OCI-LY1 (cell line): ENCODE measurements around the gene SLC12A4.

Experiments
- H2AFZ ChIP-seq: fragments of 200-600 bp; sonication (generic), shearing (Covaris generic); 2 replicates; pipeline ENCODE4 v1.6.0; 2014; ENCODE audit warnings: antibody characterized with exemption, mild to moderate bottlenecking, low read length
- H3F3A ChIP-seq: fragments of 200-600 bp; sonication (generic), shearing (Covaris generic); 2 replicates; pipeline ENCODE4 v1.6.0; 2014; ENCODE audit warnings: mild to moderate bottlenecking, antibody characterized with exemption, low read length, moderate library complexity; ENCODE audit not compliant: insufficient read depth
- H3K27ac ChIP-seq: fragments of 200-600 bp; sonication (generic); 2 replicates; pipeline ENCODE4 v1.5.1; 2014; ENCODE audit warnings: low read length, mixed run types, mild to moderate bottlenecking, low read depth; ENCODE audit not compliant: poor library complexity, severe bottlenecking
- H3K27me3 ChIP-seq: fragments of 200-600 bp; sonication (generic); 2 replicates; pipeline ENCODE4 v1.6.0; 2014; ENCODE audit warnings: antibody characterized with exemption, mild to moderate bottlenecking, low read length, moderate library complexity; ENCODE audit not compliant: insufficient read depth
- H3K36me3 ChIP-seq: fragments of 200-600 bp; sonication (generic); 2 replicates; pipeline ENCODE4 v1.6.1; 2014; ENCODE audit warnings: mild to moderate bottlenecking, antibody characterized with exemption, low read length, moderate library complexity, mixed read lengths; ENCODE audit not compliant: insufficient read depth
- H3K4me1 ChIP-seq: fragments of 200-600 bp; sonication (generic); 2 replicates; pipeline ENCODE4 v1.5.1; 2014; ENCODE audit warnings: mild to moderate bottlenecking, low read length, moderate library complexity; ENCODE audit not compliant: insufficient read depth, severe bottlenecking
- H3K4me2 ChIP-seq: fragments of 200-600 bp; sonication (generic), shearing (Covaris generic); 2 replicates; pipeline ENCODE4 v1.6.1; 2014; ENCODE audit warnings: low read length
- H3K4me3 ChIP-seq: fragments of 200-600 bp; sonication (generic); 2 replicates; pipeline ENCODE4 v1.5.1; 2014; ENCODE audit warnings: low read length, low read depth, mild to moderate bottlenecking, mixed read lengths; ENCODE audit not compliant: poor library complexity, severe bottlenecking
- H3K79me2 ChIP-seq: fragments of 200-600 bp; shearing (Covaris generic); 2 replicates; pipeline ENCODE4 v1.6.1; 2016; ENCODE audit warnings: mixed run types, low read length, mixed read lengths; ENCODE audit not compliant: insufficient read depth
- H3K9ac ChIP-seq: fragments of 200-600 bp; sonication (generic), shearing (Covaris generic); 2 replicates; pipeline ENCODE4 v1.6.1; 2014; ENCODE audit warnings: mild to moderate bottlenecking, low read length, mixed read lengths
- H3K9me2 ChIP-seq: fragments of 200-600 bp; sonication (generic), shearing (Covaris generic); 2 replicates; pipeline ENCODE4 v1.6.1; 2014; ENCODE audit warnings: low read depth, mild to moderate bottlenecking, low read length, mixed read lengths
- H3K9me3 ChIP-seq: fragments of 200-600 bp; shearing (Covaris generic); 2 replicates; pipeline ENCODE4 v1.6.1; 2014; ENCODE audit warnings: low read length, mixed read lengths
- H4K20me1 ChIP-seq: fragments of 200-600 bp; sonication (generic), shearing (Covaris generic); 2 replicates; pipeline ENCODE4 v1.6.0; 2016; ENCODE audit warnings: mild to moderate bottlenecking, low read length; ENCODE audit not compliant: insufficient read depth
- EZH2 ChIP-seq: fragments of 200-600 bp; sonication (generic), shearing (Covaris generic); IDR thresholded peaks from 2 replicates; pipeline ENCODE4 v1.8.0; 2017; ENCODE audit warnings: borderline replicate concordance, mixed run types, mild to moderate bottlenecking, antibody characterized with exemption, low read length, moderate library complexity, mixed read lengths
- TF ChIP-seq, protein P1 (sequence below): fragments of 200-600 bp; sonication (generic), shearing (Covaris generic); IDR thresholded peaks from 2 replicates; pipeline ENCODE4 v1.5.1; 2017; ENCODE audit warnings: mild to moderate bottlenecking, antibody characterized with exemption, low read length, moderate library complexity, mixed read lengths

The SLC12A4 gene

GRCh38 chr16:67948015-67948414 lies 20.4 kb downstream of the SLC12A4 start:
- no peaks in the 10 kb centered on the region for H4K20me1 ChIP-seq
- H2AFZ ChIP-seq, result no peak overlapping the region
- H3K9me3 ChIP-seq, result no peaks in the 10 kb centered on the region
- no peak overlapping the region for H3K27ac ChIP-seq
- H3K4me1 ChIP-seq, result peaks cover 13% of the 10 kb centered on the region
- peaks cover 19% of the 10 kb centered on the region; the same call in 1 of the 2 replicates for H3K36me3 ChIP-seq
- no peak overlapping the region for H3K4me3 ChIP-seq
- H3K9ac ChIP-seq, result no peak overlapping the region
- TF ChIP-seq EZH2, result no peak
- TF ChIP-seq, protein P1, sequence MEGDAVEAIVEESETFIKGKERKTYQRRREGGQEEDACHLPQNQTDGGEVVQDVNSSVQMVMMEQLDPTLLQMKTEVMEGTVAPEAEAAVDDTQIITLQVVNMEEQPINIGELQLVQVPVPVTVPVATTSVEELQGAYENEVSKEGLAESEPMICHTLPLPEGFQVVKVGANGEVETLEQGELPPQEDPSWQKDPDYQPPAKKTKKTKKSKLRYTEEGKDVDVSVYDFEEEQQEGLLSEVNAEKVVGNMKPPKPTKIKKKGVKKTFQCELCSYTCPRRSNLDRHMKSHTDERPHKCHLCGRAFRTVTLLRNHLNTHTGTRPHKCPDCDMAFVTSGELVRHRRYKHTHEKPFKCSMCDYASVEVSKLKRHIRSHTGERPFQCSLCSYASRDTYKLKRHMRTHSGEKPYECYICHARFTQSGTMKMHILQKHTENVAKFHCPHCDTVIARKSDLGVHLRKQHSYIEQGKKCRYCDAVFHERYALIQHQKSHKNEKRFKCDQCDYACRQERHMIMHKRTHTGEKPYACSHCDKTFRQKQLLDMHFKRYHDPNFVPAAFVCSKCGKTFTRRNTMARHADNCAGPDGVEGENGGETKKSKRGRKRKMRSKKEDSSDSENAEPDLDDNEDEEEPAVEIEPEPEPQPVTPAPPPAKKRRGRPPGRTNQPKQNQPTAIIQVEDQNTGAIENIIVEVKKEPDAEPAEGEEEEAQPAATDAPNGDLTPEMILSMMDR, result no peak
- H3K4me2 ChIP-seq, result no peak overlapping the region
- H3K79me2 ChIP-seq, result no peaks in the 10 kb centered on the region
- no peaks in the 10 kb centered on the region for H3K9me2 ChIP-seq
- H3K27me3 ChIP-seq, result no peaks in the 10 kb centered on the region
- H3F3A ChIP-seq, result no peaks in the 10 kb centered on the region

- Histone ChIP-seq H3K36me3 (peaks cover 17% of the 10 kb centered on the region; the same call in 1 of the 2 replicates), H3K4me3 (no peak overlapping the region), H2AFZ (no peak overlapping the region), H4K20me1 (no peaks in the 10 kb centered on the region), H3K9me2 (no peaks in the 10 kb centered on the region), H3K4me1 (peaks cover 15% of the 10 kb centered on the region), H3K9ac (no peak overlapping the region), H3K9me3 (no peaks in the 10 kb centered on the region), H3F3A (no peaks in the 10 kb centered on the region), H3K79me2 (no peaks in the 10 kb centered on the region), H3K4me2 (no peak overlapping the region), H3K27me3 (no peaks in the 10 kb centered on the region), H3K27ac (no peak overlapping the region)
- TF ChIP-seq, protein P1, result no peak
- no peak for TF ChIP-seq EZH2
These were observed 21.4 kb downstream of the SLC12A4 start for GRCh38 chr16:67946966-67947558.

DNA sequence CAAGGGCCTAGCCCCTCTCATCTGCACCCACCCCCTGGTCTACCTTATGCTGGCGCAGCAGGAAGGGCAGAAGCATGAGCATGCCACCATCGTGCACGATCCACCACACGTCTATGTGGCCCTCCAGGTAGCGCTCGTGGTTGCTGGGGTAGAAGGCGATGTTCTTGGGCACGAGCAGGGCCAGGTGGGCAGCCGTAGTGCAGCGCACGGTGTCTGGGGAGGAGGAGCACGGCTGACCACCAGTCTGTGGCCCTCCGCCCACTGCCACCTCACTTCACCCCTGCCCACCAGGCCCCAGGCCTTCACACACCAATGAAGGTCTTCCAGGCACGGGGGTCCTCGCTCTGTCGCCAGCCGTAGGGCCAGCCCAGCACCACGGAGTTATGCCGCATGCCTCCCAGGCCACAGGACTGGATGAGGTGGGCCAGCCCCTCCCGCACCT lies 22.3 kb downstream of the SLC12A4 start:
- H3K4me1 ChIP-seq, result peaks cover 22% of the 10 kb centered on the region
- H3F3A ChIP-seq, result no peaks in the 10 kb centered on the region
- H3K9ac ChIP-seq, result no peak overlapping the region
- H3K79me2 ChIP-seq, result no peaks in the 10 kb centered on the region
- H3K27ac ChIP-seq, result no peak overlapping the region
- H2AFZ ChIP-seq, result no peak overlapping the region
- no peak overlapping the region for H3K4me3 ChIP-seq
- no peaks in the 10 kb centered on the region for H3K27me3 ChIP-seq
- H3K4me2 ChIP-seq, result no peak overlapping the region
- H3K9me2 ChIP-seq, result no peaks in the 10 kb centered on the region
- H3K9me3 ChIP-seq, result no peaks in the 10 kb centered on the region
- TF ChIP-seq, protein P1, result no peak
- TF ChIP-seq EZH2, result no peak
- peaks cover 14% of the 10 kb centered on the region; the same call in 1 of the 2 replicates for H3K36me3 ChIP-seq
- no peaks in the 10 kb centered on the region for H4K20me1 ChIP-seq
